Breast epithelium (tissue), 4 donors: ENCODE results near the gene ATP10D. TPM values are rescaled to one million over a fixed set of nuclear protein-coding genes. Genes with fewer than 3 reads are reported as not detected.

Source experiments
- DNase-seq, 2 donors: peaks; one replicate each; pipeline ENCODE4 v3.0.0-alpha.2; 2019; ENCODE audit warnings: low spot score in 2 of 2
- H3K27ac ChIP-seq, 2 donors: fragments of 200-600 bp; sonication (generic) in 1 of 2; one replicate each; pipeline ENCODE4 v1.5.1; 2016 to 2019; ENCODE audit warnings: mild to moderate bottlenecking in 1 of 2
- H3K27me3 ChIP-seq, 2 donors: fragments of 200-600 bp; sonication (generic) in 1 of 2; one replicate each; pipeline versions ENCODE4 v1.5.1 to v1.6.0; 2017 to 2019; ENCODE audit warnings: control low read depth in 1 of 2, mild to moderate bottlenecking in 1 of 2
- H3K36me3 ChIP-seq: fragments of 200-600 bp; one replicate; pipeline ENCODE4 v1.5.1; 2019
- H3K4me1 ChIP-seq, 2 donors: fragments of 200-600 bp; sonication (generic); one replicate each; pipeline ENCODE4 v1.5.1; 2016 to 2019; ENCODE audit warnings: control low read depth in 1 of 2
- H3K4me3 ChIP-seq, 3 donors: fragments of 200-600 bp; sonication (generic); 1 replicate in 2 of 3; 2 replicates in 1 of 3; pipeline ENCODE4 v1.5.1; 2016 to 2019; ENCODE audit warnings: mild to moderate bottlenecking in 3 of 3, moderate library complexity in 2 of 3
- H3K9me3 ChIP-seq, 2 donors: fragments of 200-600 bp; sonication (generic) in 1 of 2; one replicate each; pipeline ENCODE4 v1.5.1; 2016 to 2019; ENCODE audit warnings: control low read depth in 1 of 2
- CTCF ChIP-seq, 3 donors: fragments of 450-650 bp; IDR thresholded peaks; one replicate each; pipeline ENCODE4 v1.5.1; 2016 to 2017; ENCODE audit warnings: antibody characterized with exemption in 3 of 3, mild to moderate bottlenecking in 3 of 3, moderate library complexity in 3 of 3
- POLR2A ChIP-seq: fragments of 450-650 bp; IDR thresholded peaks from one replicate; pipeline ENCODE4 v1.6.1; 2016; ENCODE audit warnings: antibody characterized with exemption, mild to moderate bottlenecking, moderate library complexity
- POLR2AphosphoS5 ChIP-seq, 3 donors: sonication (generic); formaldehyde crosslinking; IDR thresholded peaks; one replicate each; pipeline ENCODE4 v1.6.1; 2017; ENCODE audit warnings: antibody characterized with exemption in 3 of 3
- intact Hi-C: fragments of 100-400 bp; cut with DNase I; formaldehyde crosslinking; loops from one replicate; pipeline ENCODE4 v1.15.1; 2023; ENCODE audit warnings: low total_unique reads
- total RNA-seq, 3 donors: library from RNA; depleted of rRNA; stranded (reverse); fragments of >200 nt; gene quantifications; one replicate each; pipeline ENCODE4 v1.1.0, GENCODE V29; 2016

The ATP10D gene
- total RNA-seq, 3 donors from 2014 or later: 13.3 to 26.2 (median 15.7) TPM

GRCh38 chr4:47570816-47571215 lies 85.7 kb downstream of the ATP10D start:
- Histone ChIP-seq H3K4me1 (no peaks in the 10 kb centered on the region), H3K27me3 (no peaks in the 10 kb centered on the region), H3K9me3 (no peaks in the 10 kb centered on the region), H3K27ac (no peak overlapping the region), H3K4me3 (no peak overlapping the region), H3K36me3 (no peaks in the 10 kb centered on the region)
- intact Hi-C loops: no loop called here
- TF ChIP-seq POLR2A: no peak
- no peak for TF ChIP-seq CTCF (IDR thresholded peaks at IDR 0.05)
- TF ChIP-seq POLR2AphosphoS5 (IDR thresholded peaks at IDR 0.05): no peak
- DNase-seq: no peak

DNA sequence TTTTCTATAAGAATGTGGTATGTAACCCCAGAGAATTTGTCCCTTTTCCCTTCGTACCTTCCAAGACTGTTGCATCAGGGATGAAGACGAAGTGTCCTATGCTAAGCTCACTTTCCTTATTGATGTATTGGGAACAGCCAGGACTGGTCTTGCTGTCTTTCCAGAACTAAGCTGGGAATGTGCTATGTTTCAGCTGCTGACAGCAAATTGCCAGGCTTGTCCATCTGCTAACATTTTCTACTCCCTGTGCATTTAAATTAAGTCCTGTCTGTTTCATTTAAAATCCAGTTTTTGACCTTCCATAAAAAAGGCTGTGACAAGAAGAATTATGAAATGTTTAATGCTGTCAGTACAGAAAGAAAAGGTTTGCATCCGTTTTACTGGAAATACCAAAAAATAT lies 87.9 kb downstream of the ATP10D start:
- no peak for DNase-seq
- intact Hi-C loops: no loop called here
- no peaks in the 10 kb centered on the region for H3K36me3 ChIP-seq
- no peaks in the 10 kb centered on the region for H3K4me1 ChIP-seq
- no peak overlapping the region for H3K4me3 ChIP-seq
- no peaks in the 10 kb centered on the region for H3K9me3 ChIP-seq
- no peak overlapping the region for H3K27ac ChIP-seq
- no peak for TF ChIP-seq CTCF (IDR thresholded peaks at IDR 0.05)
- no peak for TF ChIP-seq POLR2AphosphoS5 (IDR thresholded peaks at IDR 0.05)
- TF ChIP-seq POLR2A: no peak
- H3K27me3 ChIP-seq: no peaks in the 10 kb centered on the region

GRCh38 chr4:47577779-47578553 lies 92.9 kb downstream of the ATP10D start:
- Histone ChIP-seq H3K36me3 (peaks cover 3% of the 10 kb centered on the region), H3K4me1 (no peaks in the 10 kb centered on the region), H3K4me3 (no peak overlapping the region), H3K27me3 (no peaks in the 10 kb centered on the region), H3K9me3 (no peaks in the 10 kb centered on the region), H3K27ac (peak overlapping the region; percentile 4 to 46)
- TF ChIP-seq CTCF (IDR thresholded peaks at IDR 0.05): no peak
- TF ChIP-seq POLR2AphosphoS5 (IDR thresholded peaks at IDR 0.05): peak in 1 of 3 donors; percentile 21
- TF ChIP-seq POLR2A: no peak
- intact Hi-C loops: no loop called here
- no peak for DNase-seq

DNA sequence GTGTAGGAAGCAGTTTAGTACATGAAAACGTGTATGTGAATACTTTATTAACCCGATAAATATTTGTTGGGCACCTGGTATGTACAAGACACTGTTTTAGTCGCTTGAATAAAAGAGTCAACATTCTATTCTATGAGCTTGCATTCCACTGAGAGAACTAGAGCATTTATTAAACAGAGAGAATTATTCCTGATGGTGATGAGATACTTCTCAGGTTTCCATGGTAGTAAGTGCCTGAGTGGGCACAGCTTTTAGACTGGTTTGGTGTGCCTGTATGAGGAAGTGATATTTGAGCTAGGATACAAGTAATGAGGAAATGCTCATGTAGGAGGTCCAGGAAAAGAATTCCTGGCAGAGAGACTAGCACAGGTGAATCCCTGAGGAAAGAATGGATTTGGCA lies 94.2 kb downstream of the ATP10D start:
- H3K36me3 ChIP-seq: peaks cover 6% of the 10 kb centered on the region
- no peak for DNase-seq
- H3K4me1 ChIP-seq: no peaks in the 10 kb centered on the region
- TF ChIP-seq POLR2A: no peak
- no peak for TF ChIP-seq CTCF (IDR thresholded peaks at IDR 0.05)
- TF ChIP-seq POLR2AphosphoS5 (IDR thresholded peaks at IDR 0.05): no peak
- no peak overlapping the region for H3K4me3 ChIP-seq
- no peaks in the 10 kb centered on the region for H3K27me3 ChIP-seq
- intact Hi-C loops: no loop called here
- no peaks in the 10 kb centered on the region for H3K9me3 ChIP-seq
- no peak overlapping the region for H3K27ac ChIP-seq

- DNase-seq: no peak
- intact Hi-C loops: no loop called here
- Histone ChIP-seq H3K27me3 (no peaks in the 10 kb centered on the region), H3K27ac (no peak overlapping the region), H3K9me3 (peaks cover 6 to 9% of the 10 kb centered on the region in 2 donors), H3K4me1 (no peaks in the 10 kb centered on the region), H3K4me3 (no peak overlapping the region), H3K36me3 (peaks cover 14% of the 10 kb centered on the region)
- TF ChIP-seq CTCF (IDR thresholded peaks at IDR 0.05) (no peak), POLR2A (no peak), POLR2AphosphoS5 (IDR thresholded peaks at IDR 0.05) (no peak)
These were observed 105.2 kb downstream of the ATP10D start for GRCh38 chr4:47590325-47590724.
